ENCODE measurements around the gene GKAP1.

- TF ChIP-seq TRIM24 (CRISPR knock-in tag; IDR thresholded peaks at IDR 0.05) = no peak
- no peak for TF ChIP-seq HNF4G (IDR thresholded peaks at IDR 0.05; ENCODE audit: borderline replicate concordance, low read depth, low read length)
- TF ChIP-seq HNF4G (CRISPR knock-in tag; IDR thresholded peaks at IDR 0.05; ENCODE audit: borderline replicate concordance, low read depth) = no peak
- no peak for TF ChIP-seq POLR2AphosphoS5 (IDR thresholded peaks at IDR 0.05; ENCODE audit: low read depth, low read length)
- TF ChIP-seq CHCHD3 (CRISPR knock-in tag; IDR thresholded peaks at IDR 0.05) = no peak
- TF ChIP-seq CTCF (CRISPR knock-in tag; IDR thresholded peaks at IDR 0.05) = no peak
- no peak for TF ChIP-seq ZNF274 (CRISPR knock-in tag; IDR thresholded peaks at IDR 0.05)
- TF ChIP-seq KLF9 (CRISPR knock-in tag; IDR thresholded peaks at IDR 0.05; ENCODE audit: low read depth) = no peak
Measured at GRCh38 chr9:83701769-83702168, 115.8 kb downstream of the GKAP1 start.

Data from HepG2 (cell line).